Body of pancreas (tissue), 4 donors: ENCODE results near the gene NOD2. TPM values are rescaled to one million over a fixed set of nuclear protein-coding genes. Genes with fewer than 3 reads are reported as not detected.
A peak's percentile ranks its signal among the peaks of the same experiment; 100 is the strongest.

Experiments
- ATAC-seq: fragments of 150-250 bp; one replicate; pipeline ENCODE4 v1.9.1; 2016
- DNase-seq, 4 donors: peaks; one replicate each; pipeline ENCODE4 v3.0.0-alpha.2; 2019
- H3K27ac ChIP-seq, 4 donors: fragments of 200-600 bp; sonication (generic); 1 replicate in 3 of 4; 2 replicates in 1 of 4; pipeline versions ENCODE4 v1.5.1 to v1.6.1; 2016 to 2019; ENCODE audit warnings: mild to moderate bottlenecking in 1 of 4, mixed read lengths in 1 of 4, moderate library complexity in 1 of 4
- H3K27me3 ChIP-seq, 2 donors: fragments of 200-600 bp; sonication (generic); one replicate each; pipeline ENCODE4 v1.6.0; 2016; ENCODE audit warnings: mild to moderate bottlenecking in 1 of 2
- H3K36me3 ChIP-seq, 2 donors: fragments of 200-600 bp; sonication (generic); replicated peaks in 1 of 2; 2 replicates each; pipeline ENCODE4 v1.5.1; 2016; ENCODE audit warnings: low read depth in 2 of 2; ENCODE audit not compliant: insufficient read depth in 1 of 2
- H3K4me1 ChIP-seq: fragments of 200-600 bp; sonication (generic); one replicate; pipeline ENCODE4 v1.6.0; 2016
- H3K4me3 ChIP-seq, 2 donors: fragments of 200-600 bp; sonication (generic); 1 replicate in 1 of 2; 2 replicates in 1 of 2; pipeline ENCODE4 v1.5.1; 2016 to 2019
- H3K9me3 ChIP-seq, 3 donors: fragments of 200-600 bp; sonication (generic); 1 replicate in 2 of 3; 2 replicates in 1 of 3; pipeline ENCODE4 v1.5.1; 2016
- CTCF ChIP-seq, 7 experiments: fragments of 450-650 bp in 4 of 7; fragments of 200-600 bp in 3 of 7; sonication (generic) in 3 of 7; IDR thresholded peaks; one replicate each; pipeline ENCODE4 v1.5.1; 2016 to 2019; ENCODE audit warnings: antibody characterized with exemption in 7 of 7
- POLR2A ChIP-seq, 3 donors: fragments of 450-650 bp; IDR thresholded peaks; one replicate each; pipeline ENCODE4 v1.6.1; 2016; ENCODE audit warnings: antibody characterized with exemption in 3 of 3, mild to moderate bottlenecking in 2 of 3
- WGBS, 2 donors: methylation state at CpG; one replicate each; pipeline ENCODE4 v1.1.5; 2017; 5-methylcytosine and 5-hydroxymethylcytosine counted together
- intact Hi-C: fragments of 100-400 bp; cut with DNase I; formaldehyde crosslinking; loops from one replicate; pipeline ENCODE4 v1.15.1; 2023
- total RNA-seq, 2 donors: library from RNA; depleted of rRNA; stranded (reverse); fragments of >200 nt; gene quantifications; one replicate each; pipeline ENCODE4 v1.1.0, GENCODE V29; 2016

Gene NOD2
- total RNA-seq, 2 donors from 2014 or later = 0.33 to 1.8 TPM

- DNase-seq = no peak
- no peaks in the 10 kb centered on the region for H3K4me1 ChIP-seq
- intact Hi-C loops = loop anchor here (10.0 kb wide), 1 partner anchor 293 kb away; no protein-coding TSS in a partner anchor
- H3K27ac ChIP-seq = no peak overlapping the region
- WGBS, 2 donors = 68 to 83% methylated on average over 1 to 7 of the region's 7 CpGs
- no peak for TF ChIP-seq POLR2A (IDR thresholded peaks at IDR 0.05)
- TF ChIP-seq CTCF (IDR thresholded peaks at IDR 0.05) = peak in 3 of 7 experiments; percentile 7 to 22 (median 11)
- H3K9me3 ChIP-seq = peaks cover 0 to 5% (median 0%) of the 10 kb centered on the region in 3 donors
- H3K27me3 ChIP-seq = peaks cover 0 to 9% of the 10 kb centered on the region in 2 donors
- H3K36me3 ChIP-seq = no peaks in the 10 kb centered on the region
- no peak for ATAC-seq
- H3K4me3 ChIP-seq = no peak overlapping the region
These were observed 16.1 kb upstream of the NOD2 start for GRCh38 chr16:50677351-50677750.

DNA sequence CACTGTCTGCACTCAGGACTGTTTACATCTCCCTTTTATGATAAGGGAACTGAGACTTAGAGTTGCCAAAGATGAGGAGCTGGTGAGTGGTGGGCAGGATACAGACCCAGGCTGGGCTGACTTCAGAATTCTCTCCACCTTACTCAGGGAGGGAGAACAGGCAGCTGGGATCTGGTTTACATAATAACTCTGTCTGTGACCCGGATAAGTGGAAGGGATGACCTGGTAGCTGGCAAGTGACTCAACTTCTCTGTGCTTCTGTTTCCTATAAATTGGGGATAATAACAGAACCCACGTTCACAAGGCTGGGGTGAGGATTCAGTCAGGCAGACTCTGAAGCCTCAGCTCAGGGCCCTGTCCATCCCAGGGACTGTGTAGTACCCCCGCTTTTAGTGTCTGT is 14.9 kb upstream of the NOD2 start:
- intact Hi-C loops = loop anchor here (10.0 kb wide), 1 partner anchor 294 kb away; no protein-coding TSS in a partner anchor
- no peaks in the 10 kb centered on the region for H3K36me3 ChIP-seq
- ATAC-seq (no peak), DNase-seq (no peak)
- no peak for TF ChIP-seq CTCF (IDR thresholded peaks at IDR 0.05)
- TF ChIP-seq POLR2A (IDR thresholded peaks at IDR 0.05) = no peak
- H3K27me3 ChIP-seq = peaks cover 0 to 3% of the 10 kb centered on the region in 2 donors
- no peaks in the 10 kb centered on the region for H3K4me1 ChIP-seq
- no peak overlapping the region for H3K4me3 ChIP-seq
- 60 to 63% methylated on average over 3 of the region's 3 CpGs for WGBS, 2 donors
- H3K27ac ChIP-seq = no peak overlapping the region
- peaks cover 0 to 2% (median 0%) of the 10 kb centered on the region in 3 donors for H3K9me3 ChIP-seq

DNA sequence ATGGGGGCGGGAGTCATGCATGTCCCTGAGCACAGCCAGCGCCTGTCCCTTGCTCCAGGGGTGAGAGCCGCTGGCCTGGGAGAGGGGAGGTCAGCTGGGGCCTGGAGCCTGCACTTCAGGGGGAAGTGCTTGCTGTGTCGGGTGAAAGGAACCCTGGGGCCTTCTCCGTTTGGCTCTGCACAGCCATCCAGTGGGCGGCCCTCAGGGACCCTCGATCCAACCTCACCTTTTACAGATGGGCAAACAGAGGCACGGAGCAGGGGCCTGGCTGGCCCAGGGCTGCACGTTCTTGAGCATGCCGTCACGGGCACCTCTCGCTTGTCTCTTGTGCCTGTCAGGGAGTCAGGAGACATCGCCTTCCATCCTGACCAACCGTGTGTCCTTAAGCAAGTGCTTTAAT is 14.1 kb upstream of the NOD2 start:
- no peak overlapping the region for H3K4me3 ChIP-seq
- TF ChIP-seq CTCF (IDR thresholded peaks at IDR 0.05) = no peak
- no peaks in the 10 kb centered on the region for H3K36me3 ChIP-seq
- ATAC-seq = no peak
- no peak for DNase-seq
- H3K27me3 ChIP-seq = no peaks in the 10 kb centered on the region
- H3K4me1 ChIP-seq = no peaks in the 10 kb centered on the region
- no peak overlapping the region for H3K27ac ChIP-seq
- intact Hi-C loops = loop anchor here (10.0 kb wide), 1 partner anchor 294 kb away; no protein-coding TSS in a partner anchor
- WGBS, 2 donors = 76 to 84% methylated on average over 12 to 14 of the region's 14 CpGs
- H3K9me3 ChIP-seq = no peaks in the 10 kb centered on the region

GRCh38 chr16:50679676-50680555 is 13.5 kb upstream of the NOD2 start:
- intact Hi-C loops = loop anchor here (10.0 kb wide), 1 partner anchor 295 kb away; no protein-coding TSS in a partner anchor
- WGBS, 2 donors = 82 to 96% methylated on average over 4 to 6 of the region's 6 CpGs

More at GRCh38 chr16:50679676-50680555, 13.5 kb upstream of the NOD2 start:
- TF ChIP-seq POLR2A (IDR thresholded peaks at IDR 0.05) = no peak
- no peak for TF ChIP-seq CTCF (IDR thresholded peaks at IDR 0.05)
- Histone ChIP-seq H3K27ac (no peak overlapping the region), H3K27me3 (no peaks in the 10 kb centered on the region), H3K4me3 (no peak overlapping the region), H3K36me3 (no peaks in the 10 kb centered on the region), H3K9me3 (no peaks in the 10 kb centered on the region), H3K4me1 (no peaks in the 10 kb centered on the region)
- ATAC-seq (no peak), DNase-seq (no peak)
